Measurements from ENCODE around the gene ABLIM3.
"Not testable (repeated sequence)": the region's sequence is repeated elsewhere in the genome, so short reads cannot be mapped to it uniquely, and the experiment has no call there.

GRCh38 chr5:149272781-149273180 lies 131.5 kb downstream of the ABLIM3 start:
- TF ChIP-seq TOX (CRISPR knock-in tag; IDR thresholded peaks at IDR 0.05; ENCODE audit: borderline replicate concordance); ZNF565 (CRISPR knock-in tag; conservative IDR thresholded peaks at IDR 0.05; ENCODE audit: low read depth); ISL1 (CRISPR knock-in tag; IDR thresholded peaks at IDR 0.05); ARNTL (CRISPR knock-in tag; IDR thresholded peaks at IDR 0.05; ENCODE audit: borderline replicate concordance, low read depth); PATZ1 (CRISPR knock-in tag; IDR thresholded peaks at IDR 0.05; ENCODE audit: borderline replicate concordance); PPARA (CRISPR knock-in tag; IDR thresholded peaks at IDR 0.05; ENCODE audit: borderline replicate concordance); ZFP30 (CRISPR knock-in tag; IDR thresholded peaks at IDR 0.05); POU6F1 (CRISPR knock-in tag; IDR thresholded peaks at IDR 0.05; ENCODE audit: borderline replicate concordance, low read depth); CSRNP3 (CRISPR knock-in tag; IDR thresholded peaks at IDR 0.05); TCF4 (CRISPR knock-in tag; IDR thresholded peaks at IDR 0.05; ENCODE audit: borderline replicate concordance); CREB5 (CRISPR knock-in tag; IDR thresholded peaks at IDR 0.05; ENCODE audit: low read depth); SNAI2 (CRISPR knock-in tag; IDR thresholded peaks at IDR 0.05); ESRRG (CRISPR knock-in tag; IDR thresholded peaks at IDR 0.05): not testable (repeated sequence)

Data from SK-N-SH treated with all-trans-retinoic acid at 6 μM for 48 hours (cell line).